K562 (cell line): ENCODE results near the gene GNAS-AS1. TPM values are rescaled to one million over a fixed set of nuclear protein-coding genes. Genes with fewer than 3 reads are reported as not detected.

Experiments
- ATAC-seq: fragments of 200-7000 bp; cut with Tn5 transposase; 3 replicates; pipeline ENCODE4 v1.9.1; 2020; ENCODE audit warnings: moderate library complexity
- BruUV-seq: library from RNA; stranded (reverse); fragments of 400-500 nt; replicated peaks from 2 replicates; lab custom pipeline; 2021; lab: Mats Ljungman, UMichigan
- CTCF ChIA-PET: fragments of 300-600 bp; formaldehyde crosslinking; extraction: SDS; loops from one replicate; lab custom pipeline; 2021; ENCODE audit warnings: low intra/inter-chr PET ratio; lab: Yijun Ruan, JAX
- POLR2A ChIA-PET: fragments of 300-600, 350-650 bp; sonication (Branson Sonifier 250); formaldehyde crosslinking; extraction: SDS; loops from one replicate; lab custom pipeline; 2021; ENCODE audit warnings: antibody characterized with exemption, inconsistent platforms; lab: Yijun Ruan, JAX
- DNase-seq, 4 experiments: peaks; one replicate each; pipeline versions ENCODE4 v3.0.0 to v3.0.0-alpha.2; 2011 to 2018; ENCODE audit warnings: low spot score in 3 of 4, mixed read lengths in 3 of 4; ENCODE audit errors: extremely low read depth in 1 of 4
- FAIRE-seq: peaks from 2 replicates; lab custom pipeline; 2011; peaks lifted over from hg19 to GRCh38; lab: Jason Lieb, UNC
- H2AFZ ChIP-seq: 2 replicates; pipeline ENCODE4 v1.6.0; 2011; ENCODE audit warnings: low read depth, low read length, control low read depth, inconsistent platforms
- H3K27ac ChIP-seq: fragments of 200-600 bp; 3 replicates; pipeline ENCODE4 v1.8.0; 2011; ENCODE audit warnings: low read depth, mild to moderate bottlenecking, control low read depth, inconsistent platforms, low read length, moderate library complexity, mixed read lengths; ENCODE audit errors: extremely low read depth
- H3K27me3 ChIP-seq, 2 experiments: fragments of 300-600 bp in 1 of 2; 2 replicates in 1 of 2; 3 replicates in 1 of 2; pipeline versions ENCODE4 v1.6.0 to v1.8.0; 2011; ENCODE audit warnings: inconsistent platforms in 2 of 2, low read length in 2 of 2, mild to moderate bottlenecking in 1 of 2, mixed read lengths in 1 of 2, moderate library complexity in 1 of 2; ENCODE audit not compliant: control insufficient read depth in 2 of 2, insufficient read depth in 2 of 2
- H3K36me3 ChIP-seq: fragments of 300-600 bp; 3 replicates; pipeline ENCODE4 v1.8.0; 2011; ENCODE audit warnings: mild to moderate bottlenecking, low read length, inconsistent platforms; ENCODE audit not compliant: control insufficient read depth, insufficient read depth
- H3K4me1 ChIP-seq, 2 experiments: fragments of 200-600 bp in 1 of 2; replicated peaks in 1 of 2; 2 replicates in 1 of 2; 3 replicates in 1 of 2; pipeline versions ENCODE4 v1.5.1 to v1.8.0; 2011; ENCODE audit warnings: inconsistent platforms in 2 of 2, low read length in 2 of 2, mild to moderate bottlenecking in 1 of 2, mixed read lengths in 1 of 2, moderate library complexity in 1 of 2; ENCODE audit not compliant: control insufficient read depth in 2 of 2, insufficient read depth in 2 of 2
- H3K4me2 ChIP-seq: 2 replicates; pipeline ENCODE4 v1.6.1; 2011; ENCODE audit warnings: low read length, control low read depth, inconsistent platforms, mixed read lengths; ENCODE audit not compliant: insufficient read depth
- H3K4me3 ChIP-seq: fragments of 200-600 bp; sonication (generic), shearing (Covaris generic); 2 replicates; pipeline ENCODE4 v1.5.1; 2016; ENCODE audit warnings: control low read depth, inconsistent platforms
- H3K79me2 ChIP-seq: fragments of 200-600 bp; 3 replicates; pipeline ENCODE4 v1.8.0; 2011; ENCODE audit warnings: low read length, inconsistent platforms; ENCODE audit not compliant: control insufficient read depth, insufficient read depth
- H3K9ac ChIP-seq, 2 experiments: 2 replicates each; pipeline versions ENCODE4 v1.6.0 to v1.6.1; 2011; ENCODE audit warnings: low read depth in 2 of 2, low read length in 2 of 2, control low read depth in 1 of 2, inconsistent platforms in 1 of 2, mild to moderate bottlenecking in 1 of 2, mixed read lengths in 1 of 2; ENCODE audit not compliant: insufficient read depth in 1 of 2
- H3K9me1 ChIP-seq: one replicate; pipeline ENCODE4 v1.6.0; 2011; ENCODE audit warnings: inconsistent platforms, mild to moderate bottlenecking, low read length, moderate library complexity; ENCODE audit not compliant: control insufficient read depth, insufficient read depth
- H3K9me3 ChIP-seq: replicated peaks from 2 replicates; pipeline ENCODE4 v1.5.1; 2011; ENCODE audit warnings: low read depth, low read length, inconsistent platforms; ENCODE audit not compliant: control insufficient read depth, insufficient read depth
- H4K20me1 ChIP-seq: replicated peaks from 2 replicates; pipeline ENCODE4 v1.6.1; 2011; ENCODE audit warnings: low read length, inconsistent platforms, mixed read lengths; ENCODE audit not compliant: control insufficient read depth, insufficient read depth
- ARNT ChIP-seq, 2 experiments: fragments of 450-650 bp; IDR thresholded peaks; 2 replicates each; pipeline ENCODE4 v1.6.1; 2016; ENCODE audit warnings: mild to moderate bottlenecking in 1 of 2
- BRD4 ChIP-seq: fragments of 200-600 bp; sonication (generic); IDR thresholded peaks from 2 replicates; pipeline ENCODE4 v1.6.1; 2017; ENCODE audit warnings: inconsistent platforms
- C11orf30 ChIP-seq: fragments of 450-650 bp; IDR thresholded peaks from 2 replicates; pipeline ENCODE4 v1.6.1; 2016; ENCODE audit warnings: low read depth, mild to moderate bottlenecking
- CLOCK ChIP-seq: fragments of 250-450 bp; sonication (Bioruptor Pico); IDR thresholded peaks from 2 replicates; pipeline ENCODE4 v1.4.0; 2020; ENCODE audit warnings: mild to moderate bottlenecking, moderate library complexity, borderline replicate concordance
- DACH1 ChIP-seq: fragments of 450-650 bp; IDR thresholded peaks from 2 replicates; pipeline ENCODE4 v1.6.1; 2018; ENCODE audit not compliant: partially characterized antibody
- GABPA ChIP-seq: fragments of 200-800 bp; sonication (Bioruptor generic); conservative IDR thresholded peaks from 2 replicates; pipeline ENCODE4 v1.6.1; 2016; ENCODE audit warnings: low read depth, missing genetic modification characterization, missing compliant biosample characterization
- HDGF ChIP-seq: fragments of 450-650 bp; IDR thresholded peaks from 2 replicates; pipeline ENCODE4 v1.6.1; 2016
- HIVEP1 ChIP-seq: fragments of 250-450 bp; sonication (Bioruptor Pico); IDR thresholded peaks from 2 replicates; pipeline ENCODE4 v1.4.0; 2020; ENCODE audit warnings: mild to moderate bottlenecking
- NELFE ChIP-seq: IDR thresholded peaks from 2 replicates; pipeline ENCODE4 v1.6.1; 2011; ENCODE audit warnings: mild to moderate bottlenecking; ENCODE audit not compliant: insufficient read depth, insufficient read length
- PRPF4 ChIP-seq: fragments of 200-400 bp; formaldehyde crosslinking; IDR thresholded peaks from one replicate; pipeline ENCODE4 v1.6.1; 2017; ENCODE audit warnings: low read length, low read depth, mild to moderate bottlenecking; ENCODE audit not compliant: insufficient read depth, poor library complexity, severe bottlenecking
- SIRT6 ChIP-seq: IDR thresholded peaks from one replicate; pipeline ENCODE4 v1.6.1; 2012; ENCODE audit warnings: low read depth, mild to moderate bottlenecking, control low read depth, inconsistent platforms, low read length, moderate library complexity
- SREBF1 ChIP-seq: fragments of 150-350 bp; IDR thresholded peaks from 2 replicates; pipeline ENCODE4 v1.6.1; 2014; ENCODE audit warnings: antibody characterized with exemption, low read depth, low read length, borderline replicate concordance
- ZNF12 ChIP-seq: sonication (generic); formaldehyde crosslinking; IDR thresholded peaks from 2 replicates; pipeline ENCODE4 v1.4.0; 2020; ENCODE audit warnings: mild to moderate bottlenecking, missing genetic modification reagents
- ZNF316 ChIP-seq: fragments of 450-650 bp; IDR thresholded peaks from 2 replicates; pipeline ENCODE4 v1.6.1; 2016
- ZNF76 ChIP-seq: fragments of 250-450 bp; sonication (Bioruptor Pico); IDR thresholded peaks from 2 replicates; pipeline ENCODE4 v1.4.0; 2020; ENCODE audit warnings: mild to moderate bottlenecking, moderate library complexity, borderline replicate concordance
- WGBS: fragments of 100-300 bp; shearing (Covaris generic); methylation state at CpG from one replicate; pipeline ENCODE4 v1.1.6; 2016; ENCODE audit warnings: low coverage, mixed read lengths; ENCODE audit not compliant: insufficient coverage; ENCODE audit errors: missing lambda C conversion rate; 5-methylcytosine and 5-hydroxymethylcytosine counted together
- in situ Hi-C: fragments of 300-500 bp; cut with MboI; formaldehyde crosslinking; loops from 4 replicates; pipeline ENCODE4 v1.15.0; 2018; ENCODE audit warnings: inconsistent platforms, mixed read lengths
- intact Hi-C: fragments of 100-400 bp; cut with micrococcal nuclease; formaldehyde crosslinking; loops from 2 replicates; pipeline ENCODE4 v1.14.2; 2022
- polyA plus RNA-seq, 8 experiments: library from polyadenylated mRNA; depleted of rRNA in 4 of 8; stranded (reverse) in 5 of 8; unstranded in 3 of 8; fragments of >200 nt; fragmentation: Nextera tagmentation in 2 of 8; fragmentation: Illumina TruSeq in 1 of 8; extraction: Ambion mirVana in 2 of 8; extraction: Trizol in 1 of 8; gene quantifications; 2 replicates each; pipeline versions ENCODE4 v1.2.1 to v1.2.3, GENCODE V29; 2011 to 2014; ENCODE audit warnings: inconsistent platforms in 1 of 8, missing spikeins in 1 of 8
- total RNA-seq, 7 experiments: library from RNA; depleted of rRNA in 6 of 7; stranded (reverse); fragments of >200 nt in 6 of 7; fragmentation: Illumina TruSeq in 2 of 7; extraction: Trizol in 2 of 7; gene quantifications; 2 replicates each; pipeline versions ENCODE4 v1.2.1 to v1.2.3, GENCODE V29; 2011 to 2021; ENCODE audit warnings: low replicate concordance in 1 of 7

Gene GNAS-AS1
- total and polyA plus RNA-seq, 9 of the 15 experiments (the other 6 are each of a cell fraction or from before 2014, with no cell fraction given): 0.04 to 2.5 (median 0.25) TPM

GRCh38 chr20:58825450-58825849, 25.3 kb downstream of the GNAS-AS1 start:
- Histone ChIP-seq H3K4me2 (no peak overlapping the region), H3K27ac (no peak overlapping the region), H2AFZ (no peak overlapping the region), H4K20me1 (no peaks in the 10 kb centered on the region), H3K27me3 (peaks cover 4 to 23% of the 10 kb centered on the region in 2 experiments; a peak in 3 of 5 replicates), H3K9me3 (no peaks in the 10 kb centered on the region), H3K9me1 (no peaks in the 10 kb centered on the region), H3K36me3 (no peaks in the 10 kb centered on the region), H3K79me2 (no peaks in the 10 kb centered on the region), H3K9ac (no peak overlapping the region), H3K4me1 (no peaks in the 10 kb centered on the region), H3K4me3 (no peak overlapping the region)
- ATAC-seq (no peak), DNase-seq (no peak), FAIRE-seq (no peak)
- TF ChIP-seq PRPF4 (no peak), BRD4 (no peak), C11orf30 (peak; percentile 45; the same call in 1 of the 2 replicates), CLOCK (CRISPR knock-in tag) (no peak), SIRT6 (no peak), DACH1 (no peak), NELFE (no peak), HDGF (no peak), SREBF1 (no peak), ZNF76 (CRISPR knock-in tag) (no peak), ZNF316 (peak; percentile 40), GABPA (tag) (no peak), ZNF12 (CRISPR knock-in tag) (no peak), HIVEP1 (no peak), ARNT (IDR thresholded peaks at IDR 0.05) (no peak)
- CTCF ChIA-PET: no interaction called here
- BruUV-seq: no TSS peak
- POLR2A ChIA-PET: no interaction called here
- in situ Hi-C loops (loop anchor here (10.0 kb wide), 1 partner anchor 351 kb away; no protein-coding TSS in a partner anchor), intact Hi-C loops (no loop called here)
- WGBS: 9% methylated on average over 6 of the region's 6 CpGs
